GM21423 (cell line): ENCODE measurements around the gene METTL25.

ENCODE experiments used
- ATAC-seq: cut with Tn5 transposase; IDR thresholded peaks from one replicate; pipeline ENCODE4 v1.9.1; 2021; ENCODE audit warnings: mild to moderate bottlenecking, moderate library complexity; ENCODE audit not compliant: unreplicated experiment

Gene METTL25

GRCh38 chr12:82522762-82523161 lies 164.4 kb downstream of the METTL25 start:
- no peak for ATAC-seq

GRCh38 chr12:82523996-82524395 lies 165.7 kb downstream of the METTL25 start:
- ATAC-seq, result peak; percentile 67

GRCh38 chr12:82524641-82525040 lies 166.3 kb downstream of the METTL25 start:
- no peak for ATAC-seq

GRCh38 chr12:82525616-82526015 lies 167.3 kb downstream of the METTL25 start:
- ATAC-seq, result no peak

GRCh38 chr12:82527165-82527780 lies 168.9 kb downstream of the METTL25 start:
- ATAC-seq, result peak; percentile 65
